HG03103 (cell line): ENCODE results near the gene CHURC1.

Experiments used
- ATAC-seq: cut with Tn5 transposase; IDR thresholded peaks from one replicate; pipeline ENCODE4 v1.9.1; 2021; ENCODE audit warnings: low read depth; ENCODE audit not compliant: unreplicated experiment

Gene CHURC1

GRCh38 chr14:64914237-64915028 lies at the start of gene CHURC1:
CHURC1 (plus strand) TSS chr14:64914455; CDS start chr14:64914496, 41 bp downstream.
- ATAC-seq = peak; percentile 96

- no peak for ATAC-seq
Observed at GRCh38 chr14:64865109-64865508, 49.1 kb upstream of the CHURC1 start.

GRCh38 chr14:64865992-64866391 lies 48.3 kb upstream of the CHURC1 start:
- ATAC-seq = no peak

- ATAC-seq = no peak
Observed at GRCh38 chr14:64867182-64867581, 47.1 kb upstream of the CHURC1 start.

GRCh38 chr14:64868379-64868778 lies 45.9 kb upstream of the CHURC1 start:
- no peak for ATAC-seq

- ATAC-seq = no peak
Observed at GRCh38 chr14:64868841-64869240, 45.4 kb upstream of the CHURC1 start.

GRCh38 chr14:64870160-64870559 lies 44.1 kb upstream of the CHURC1 start:
- ATAC-seq = no peak

- no peak for ATAC-seq
Observed at GRCh38 chr14:64871344-64871743, 42.9 kb upstream of the CHURC1 start.

GRCh38 chr14:64873506-64874219 lies 40.6 kb upstream of the CHURC1 start:
- ATAC-seq = no peak

GRCh38 chr14:64875350-64875749 lies 38.9 kb upstream of the CHURC1 start:
- no peak for ATAC-seq

GRCh38 chr14:64877846-64878245 lies 36.4 kb upstream of the CHURC1 start:
- ATAC-seq = no peak

GRCh38 chr14:64878837-64879634 lies 35.2 kb upstream of the CHURC1 start:
- no peak for ATAC-seq

GRCh38 chr14:64879635-64880220 lies 34.5 kb upstream of the CHURC1 start, which contains the start of gene SPTB:
SPTB (minus strand) TSS chr14:64879907; CDS start chr14:64823094, 56,813 bp downstream.
- ATAC-seq = no peak

GRCh38 chr14:64880221-64881121 lies 33.8 kb upstream of the CHURC1 start:
- no peak for ATAC-seq

GRCh38 chr14:64885559-64885958 lies 28.7 kb upstream of the CHURC1 start:
- ATAC-seq = no peak

- ATAC-seq = no peak
Observed at GRCh38 chr14:64889352-64889751, 24.9 kb upstream of the CHURC1 start.

- ATAC-seq = no peak
Observed at GRCh38 chr14:64891173-64891838, 22.9 kb upstream of the CHURC1 start.

- no peak for ATAC-seq
Observed at GRCh38 chr14:64891839-64892375, 22.3 kb upstream of the CHURC1 start.

- no peak for ATAC-seq
Observed at GRCh38 chr14:64899958-64900357, 14.3 kb upstream of the CHURC1 start.
